Measurements from ENCODE around the gene ACLY. TPM values are rescaled to one million over a fixed set of nuclear protein-coding genes. Genes with fewer than 3 reads are reported as not detected.

The ACLY gene
- total RNA-seq, 1 experiment from 2014 or later = 279 TPM

GRCh38 chr17:41928693-41929251, 10.0 kb upstream of the ACLY start:
- Histone ChIP-seq H4K20me1 (ENCODE audit: control insufficient read depth, insufficient read depth, insufficient read length) (no peaks in the 10 kb centered on the region), H3T11ph (ENCODE audit: low read length) (no peak overlapping the region), H2BK15ac (ENCODE audit: low read depth, low read length) (no peak overlapping the region), H2BK12ac (ENCODE audit: insufficient read length, low read depth, low read length) (no peak overlapping the region), H3K9me3 (ENCODE audit: control insufficient read depth, low read depth, low read length) (no peaks in the 10 kb centered on the region), H2BK20ac (ENCODE audit: low read depth, low read length, poor library complexity, severe bottlenecking) (no peak overlapping the region), H3K4me1 (ENCODE audit: insufficient read depth, low read length) (no peaks in the 10 kb centered on the region), H4K8ac (replicated peaks; ENCODE audit: insufficient read length, low read depth, low read length) (no peak overlapping the region), H3K18ac (ENCODE audit: insufficient read length, low read depth, low read length) (no peak overlapping the region), H3K79me2 (ENCODE audit: insufficient read depth, low read length) (peaks cover 2% of the 10 kb centered on the region; the same call in 1 of the 2 replicates), H3K27ac (ENCODE audit: insufficient read length, low read depth, low read length) (no peak overlapping the region), H3K4me2 (ENCODE audit: insufficient read depth, insufficient read length, low read length) (peak overlapping the region; percentile 86), H3K9ac (ENCODE audit: extremely low read depth, insufficient read length, low read length) (no peak overlapping the region), H3K79me1 (ENCODE audit: insufficient read depth, low read depth, low read length, poor library complexity, severe bottlenecking) (no peaks in the 10 kb centered on the region), H3K4ac (ENCODE audit: low read depth, low read length) (no peak overlapping the region), H2AFZ (ENCODE audit: low read length) (no peak overlapping the region), H4K5ac (ENCODE audit: insufficient read length, low read depth, low read length) (no peak overlapping the region), H4K91ac (ENCODE audit: insufficient read length, low read depth, low read length) (no peak overlapping the region), H2AK5ac (ENCODE audit: insufficient read length, low read length) (no peak overlapping the region), H2BK5ac (ENCODE audit: insufficient read length, low read length) (no peak overlapping the region), H3K56ac (ENCODE audit: insufficient read length, low read depth, low read length) (no peak overlapping the region), H2BK120ac (ENCODE audit: low read depth, low read length, poor library complexity, severe bottlenecking) (no peak overlapping the region), H3K23ac (ENCODE audit: insufficient read length, low read depth, low read length) (no peak overlapping the region), H3K23me2 (ENCODE audit: insufficient read length, low read depth, low read length, poor library complexity, severe bottlenecking) (peaks cover 6% of the 10 kb centered on the region), H3K27me3 (ENCODE audit: insufficient read depth, low read length) (no peaks in the 10 kb centered on the region), H3K14ac (ENCODE audit: insufficient read depth, low read length) (no peak overlapping the region)
- Mint-ChIP-seq H3K4me1 (peaks cover 13 to 18% of the 10 kb centered on the region in 2 experiments), H3K27ac (peak overlapping the region in 1 of 3 experiments; percentile 21; a peak in 2 of 7 replicates), H3K27me3 (ENCODE audit: low read depth) (no peaks in the 10 kb centered on the region), H3K36me3 (ENCODE audit: insufficient read depth in 1 of 3, low read depth in 3 of 3) (no peaks in the 10 kb centered on the region), H3K4me3 (peak overlapping the region; percentile 76 to 93; a peak in 4 of 5 replicates), H3K9me3 (no peaks in the 10 kb centered on the region)
- DNase-seq = no peak
- TF ChIP-seq CTCF (conservative IDR thresholded peaks at IDR 0.05) = no peak
- WGBS (ENCODE audit: extremely low coverage, insufficient read length, low lambda C conversion rate) = no CpG with 5 or more reads among the region's 6 CpGs

Data from H9 (cell line).